Activated naive CD8-positive, alpha-beta T cell treated with anti-CD3 and anti-CD28 coated beads, Interleukin-2, amount 10 ng/mL, durations not matched to agents 7 days and 5 days (primary cell): ENCODE data around the gene PRKN. TPM values are rescaled to one million over a fixed set of nuclear protein-coding genes. Genes with fewer than 3 reads are reported as not detected.
"Not testable (repeated sequence)": the region's sequence is repeated elsewhere in the genome, so short reads cannot be mapped to it uniquely, and the experiment has no call there.

Source experiments
- ATAC-seq: fragments of 150-1000 bp; cut with Tn5 transposase; one replicate; pipeline ENCODE4 v1.10.0; 2021; ENCODE audit warnings: low read depth, moderate library complexity
- POLR2A ChIA-PET: fragments of 350-600 bp; sonication (Branson Sonifier 250); formaldehyde crosslinking; loops from one replicate; lab custom pipeline; 2021; ENCODE audit warnings: antibody characterized with exemption; lab: Charles Lee
- DNase-seq: peaks from one replicate; pipeline ENCODE4 v3.0.0; 2021
- H3K27ac Mint-ChIP-seq: one replicate; pipeline ENCODE4 v1.8.0; 2022; ENCODE audit warnings: mild to moderate bottlenecking, mixed read lengths
- H3K27me3 Mint-ChIP-seq: one replicate; pipeline ENCODE4 v1.8.0; 2022; ENCODE audit warnings: mild to moderate bottlenecking, moderate library complexity, mixed read lengths
- H3K36me3 Mint-ChIP-seq: one replicate; pipeline ENCODE4 v1.8.0; 2021; ENCODE audit warnings: mild to moderate bottlenecking, mixed read lengths
- H3K4me1 Mint-ChIP-seq: one replicate; pipeline ENCODE4 v1.8.0; 2021; ENCODE audit warnings: mixed read lengths
- H3K4me3 Mint-ChIP-seq: one replicate; pipeline ENCODE4 v1.8.0; 2022; ENCODE audit warnings: mild to moderate bottlenecking, moderate library complexity, mixed read lengths
- H3K9me3 Mint-ChIP-seq: one replicate; pipeline ENCODE4 v1.8.0; 2021; ENCODE audit warnings: mixed read lengths
- total RNA-seq, 2 experiments: library from RNA; stranded (reverse); gene quantifications; one replicate each; pipeline ENCODE4 v1.2.3, GENCODE V29; 2021

The PRKN gene
- total RNA-seq, 2 experiments from 2014 or later: 1.00 to 1.5 TPM

GRCh38 chr6:161496941-161497340 lies 1230.6 kb downstream of the PRKN start:
- no peak for DNase-seq
- no peaks in the 10 kb centered on the region for H3K4me1 Mint-ChIP-seq
- ATAC-seq: no peak
- no peaks in the 10 kb centered on the region for H3K36me3 Mint-ChIP-seq
- H3K27ac Mint-ChIP-seq: no peak overlapping the region
- H3K9me3 Mint-ChIP-seq: no peaks in the 10 kb centered on the region
- no peak overlapping the region for H3K4me3 Mint-ChIP-seq
- POLR2A ChIA-PET: no interaction called here
- peaks cover 1% of the 10 kb centered on the region for H3K27me3 Mint-ChIP-seq

GRCh38 chr6:161496271-161496670 lies 1231.3 kb downstream of the PRKN start:
- ATAC-seq, H3K27me3 Mint-ChIP-seq, H3K27ac Mint-ChIP-seq, H3K36me3 Mint-ChIP-seq, H3K4me1 Mint-ChIP-seq, DNase-seq, POLR2A ChIA-PET, H3K9me3 Mint-ChIP-seq, H3K4me3 Mint-ChIP-seq: not testable (repeated sequence)

DNA sequence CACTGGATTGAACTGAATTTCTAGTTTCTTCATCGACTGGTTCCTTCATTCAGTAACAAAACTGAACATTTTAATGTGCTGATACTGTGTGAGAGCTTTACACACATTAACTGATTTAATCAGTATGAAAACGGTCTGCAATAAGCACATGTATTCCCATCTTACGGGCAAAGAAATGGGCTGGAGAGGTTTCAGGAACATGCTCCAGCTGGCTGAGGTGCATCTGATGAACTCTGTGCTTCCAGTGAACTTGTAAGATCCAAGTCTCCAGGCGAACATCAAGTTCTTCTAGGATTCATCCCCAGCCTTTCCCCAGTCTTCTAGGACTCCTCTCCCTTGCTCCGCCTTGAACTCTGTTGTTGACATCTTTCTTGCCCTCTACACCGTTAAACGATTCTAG lies 1233.0 kb downstream of the PRKN start:
- no peak overlapping the region for H3K4me3 Mint-ChIP-seq
- DNase-seq (no peak), ATAC-seq (no peak)
- peaks cover 1% of the 10 kb centered on the region for H3K9me3 Mint-ChIP-seq
- no peaks in the 10 kb centered on the region for H3K36me3 Mint-ChIP-seq
- H3K27ac Mint-ChIP-seq: no peak overlapping the region
- no peaks in the 10 kb centered on the region for H3K4me1 Mint-ChIP-seq
- peaks cover 1% of the 10 kb centered on the region for H3K27me3 Mint-ChIP-seq
- POLR2A ChIA-PET: no interaction called here

DNA sequence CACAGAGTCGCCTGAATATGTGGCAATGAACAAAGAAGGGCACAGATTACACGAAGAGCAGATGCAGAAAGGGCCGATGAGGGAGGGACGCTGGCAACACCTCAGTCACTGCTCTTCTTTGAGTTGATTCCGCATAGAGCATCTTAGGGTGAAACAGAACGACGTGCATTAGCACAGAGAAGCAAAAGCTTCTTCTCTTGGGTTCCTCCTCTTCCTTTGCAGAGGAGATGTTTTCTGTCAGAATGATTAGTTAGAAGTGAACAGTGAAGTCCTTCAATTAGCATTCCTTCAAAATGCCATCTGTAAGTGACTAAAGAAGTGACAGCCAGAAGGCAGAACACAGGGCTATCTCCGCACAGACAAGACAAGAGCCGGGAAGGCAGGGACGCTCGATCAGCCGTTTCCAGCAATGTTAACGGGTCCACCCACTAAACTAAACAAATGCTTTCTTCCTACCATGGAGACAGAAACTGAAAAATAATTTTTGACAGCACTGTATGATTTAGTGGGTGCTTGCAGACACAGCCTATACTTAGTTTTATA lies 1233.9 kb downstream of the PRKN start:
- POLR2A ChIA-PET: no interaction called here

GRCh38 chr6:161489626-161490306 lies 1237.8 kb downstream of the PRKN start:
- no peak for ATAC-seq
- no peak for DNase-seq
- Mint-ChIP-seq H3K9me3 (peaks cover 5% of the 10 kb centered on the region), H3K4me1 (no peaks in the 10 kb centered on the region), H3K36me3 (no peaks in the 10 kb centered on the region), H3K27ac (no peak overlapping the region), H3K4me3 (no peak overlapping the region), H3K27me3 (peaks cover 5% of the 10 kb centered on the region)
- POLR2A ChIA-PET: no interaction called here

More for the DNA sequence above, 1233.9 kb downstream of the PRKN start:
- ATAC-seq: no peak
- Mint-ChIP-seq H3K27me3 (peaks cover 1% of the 10 kb centered on the region), H3K36me3 (no peaks in the 10 kb centered on the region), H3K9me3 (peaks cover 1% of the 10 kb centered on the region), H3K4me3 (no peak overlapping the region), H3K4me1 (no peaks in the 10 kb centered on the region), H3K27ac (no peak overlapping the region)
- DNase-seq: no peak

GRCh38 chr6:161487694-161488093 lies 1239.9 kb downstream of the PRKN start:
- Mint-ChIP-seq H3K4me1 (no peaks in the 10 kb centered on the region), H3K4me3 (no peak overlapping the region), H3K9me3 (peaks cover 5% of the 10 kb centered on the region), H3K27ac (no peak overlapping the region), H3K36me3 (no peaks in the 10 kb centered on the region), H3K27me3 (peaks cover 5% of the 10 kb centered on the region)
- POLR2A ChIA-PET: no interaction called here
- ATAC-seq (no peak), DNase-seq (no peak)

- peaks cover 5% of the 10 kb centered on the region for H3K27me3 Mint-ChIP-seq
- H3K9me3 Mint-ChIP-seq: peaks cover 5% of the 10 kb centered on the region
- H3K27ac Mint-ChIP-seq: no peak overlapping the region
- ATAC-seq (no peak), DNase-seq (no peak)
- no peak overlapping the region for H3K4me3 Mint-ChIP-seq
- H3K4me1 Mint-ChIP-seq: no peaks in the 10 kb centered on the region
- no peaks in the 10 kb centered on the region for H3K36me3 Mint-ChIP-seq
- POLR2A ChIA-PET: no interaction called here
Observed at GRCh38 chr6:161487217-161487531, 1240.4 kb downstream of the PRKN start.

DNA sequence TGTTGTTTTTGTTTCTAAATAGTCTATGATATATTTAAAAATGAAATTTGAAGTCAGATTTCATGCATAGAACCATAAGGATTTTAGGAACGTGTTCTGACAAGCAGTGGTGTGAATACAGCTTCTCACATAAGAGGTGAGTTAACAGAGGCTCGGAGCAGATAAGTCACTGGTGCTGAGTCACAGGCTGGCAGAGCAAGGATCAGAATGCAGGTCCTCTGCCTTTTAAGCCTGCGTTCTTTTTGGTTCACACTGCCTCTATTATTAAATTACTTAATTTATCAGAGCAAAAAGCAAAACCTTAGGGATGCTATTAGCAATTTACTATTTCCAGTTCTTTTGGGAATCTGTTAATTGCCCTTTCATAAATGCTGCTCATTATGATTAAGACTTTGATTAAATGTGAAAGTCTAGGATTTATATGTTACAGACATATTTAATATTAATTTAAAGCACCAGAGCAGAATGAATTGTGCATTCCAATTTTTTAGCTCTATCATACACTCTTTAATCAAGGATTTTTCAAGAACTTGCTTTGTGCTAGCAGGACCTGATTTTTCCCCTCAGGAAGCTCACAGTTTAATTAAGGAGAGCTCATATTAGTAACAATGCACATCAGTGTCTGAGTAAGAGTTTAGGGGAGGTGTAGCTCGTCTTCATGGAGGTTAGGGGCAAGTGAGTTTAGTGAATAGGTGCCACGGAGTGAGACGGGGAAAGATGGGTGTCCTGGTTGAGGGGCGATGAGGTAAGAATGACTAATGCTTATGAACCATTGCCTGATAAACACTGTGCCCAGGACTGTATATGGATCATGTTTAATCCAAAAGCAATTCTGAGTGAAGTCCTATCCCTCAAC lies 1241.0 kb downstream of the PRKN start:
- Mint-ChIP-seq H3K36me3 (no peaks in the 10 kb centered on the region), H3K4me3 (no peak overlapping the region), H3K27me3 (peaks cover 5% of the 10 kb centered on the region), H3K27ac (no peak overlapping the region), H3K9me3 (peaks cover 5% of the 10 kb centered on the region), H3K4me1 (no peaks in the 10 kb centered on the region)
- DNase-seq (no peak), ATAC-seq (no peak)
- POLR2A ChIA-PET: no interaction called here

DNA sequence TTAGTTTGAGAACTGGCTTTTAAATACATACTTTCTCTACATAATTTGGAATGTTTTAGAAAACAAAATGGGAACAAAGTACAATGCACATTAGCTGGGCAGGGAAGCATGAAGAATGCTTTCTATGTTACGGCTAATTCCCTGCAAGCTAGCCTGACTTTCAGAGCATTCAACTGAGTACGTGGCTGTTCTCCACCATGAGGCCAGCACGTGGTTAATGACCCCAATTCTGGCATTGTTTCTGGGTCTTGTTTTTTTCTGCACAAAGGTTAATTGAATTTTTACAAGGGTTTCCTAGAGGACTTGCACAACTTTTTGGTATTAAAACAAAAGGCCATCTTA lies 1245.1 kb downstream of the PRKN start:
- no peak for DNase-seq
- no peaks in the 10 kb centered on the region for H3K4me1 Mint-ChIP-seq
- H3K27me3 Mint-ChIP-seq: no peaks in the 10 kb centered on the region
- H3K36me3 Mint-ChIP-seq: no peaks in the 10 kb centered on the region
- no peaks in the 10 kb centered on the region for H3K9me3 Mint-ChIP-seq
- no peak for ATAC-seq
- no peak overlapping the region for H3K4me3 Mint-ChIP-seq
- H3K27ac Mint-ChIP-seq: no peak overlapping the region
- POLR2A ChIA-PET: no interaction called here

GRCh38 chr6:161481786-161482516 lies 1245.6 kb downstream of the PRKN start:
- POLR2A ChIA-PET: no interaction called here

GRCh38 chr6:161480421-161481155 lies 1247.0 kb downstream of the PRKN start:
- DNase-seq (no peak), ATAC-seq (no peak)
- Mint-ChIP-seq H3K4me1 (no peaks in the 10 kb centered on the region), H3K9me3 (no peaks in the 10 kb centered on the region), H3K27ac (no peak overlapping the region), H3K36me3 (no peaks in the 10 kb centered on the region), H3K4me3 (no peak overlapping the region), H3K27me3 (peaks cover 3% of the 10 kb centered on the region)
- POLR2A ChIA-PET: no interaction called here

More at GRCh38 chr6:161481786-161482516, 1245.6 kb downstream of the PRKN start:
- Mint-ChIP-seq H3K36me3 (no peaks in the 10 kb centered on the region), H3K4me3 (no peak overlapping the region), H3K4me1 (no peaks in the 10 kb centered on the region), H3K9me3 (no peaks in the 10 kb centered on the region), H3K27ac (no peak overlapping the region), H3K27me3 (peaks cover 3% of the 10 kb centered on the region)
- ATAC-seq (no peak), DNase-seq (no peak)

DNA sequence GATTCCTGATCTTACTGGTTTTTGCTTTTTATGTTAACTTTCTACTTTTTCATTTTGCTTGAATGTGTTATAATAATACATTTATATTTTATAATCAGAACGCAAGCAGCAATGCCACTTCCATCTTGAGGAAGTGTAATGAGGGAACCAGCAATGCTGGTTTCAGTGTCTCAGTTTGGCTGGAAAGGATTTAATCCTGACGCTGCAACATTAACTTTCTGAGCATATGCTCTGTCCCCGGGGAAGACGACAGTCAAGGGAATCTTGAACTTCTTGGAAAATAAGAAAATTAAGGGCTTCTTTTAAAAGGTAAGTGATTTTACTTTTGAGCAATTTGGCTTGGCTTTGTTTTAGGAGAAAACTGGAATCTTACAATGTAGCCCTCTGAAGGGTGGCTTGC lies 1248.2 kb downstream of the PRKN start:
- Mint-ChIP-seq H3K27ac (no peak overlapping the region), H3K4me3 (no peak overlapping the region), H3K9me3 (no peaks in the 10 kb centered on the region), H3K4me1 (no peaks in the 10 kb centered on the region), H3K27me3 (peaks cover 3% of the 10 kb centered on the region), H3K36me3 (no peaks in the 10 kb centered on the region)
- ATAC-seq: no peak
- POLR2A ChIA-PET: no interaction called here
- no peak for DNase-seq

DNA sequence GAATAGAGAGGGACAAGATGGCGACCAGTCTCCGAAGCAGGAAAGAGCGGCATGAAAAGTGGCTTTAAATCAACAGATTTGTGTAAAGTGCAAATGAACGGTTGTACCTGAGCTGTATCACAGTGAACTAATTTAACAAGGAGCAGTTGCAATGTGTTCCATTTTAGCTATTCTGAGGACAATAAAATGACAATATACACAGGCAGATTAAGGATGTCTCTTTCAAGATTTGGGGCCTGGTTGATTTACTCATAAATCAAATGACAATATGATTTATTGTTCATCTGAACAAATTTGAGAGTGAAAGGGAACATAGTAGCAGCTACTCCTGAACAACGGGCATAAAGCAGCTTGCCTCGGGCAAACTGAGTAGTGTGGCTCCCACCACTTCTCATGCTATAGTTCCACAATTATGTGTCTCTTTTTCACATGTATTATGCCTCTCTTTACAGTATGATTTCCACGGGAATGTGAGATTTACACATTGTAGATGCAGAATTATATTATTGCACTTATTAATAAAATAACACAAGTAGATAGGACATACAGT lies 1249.6 kb downstream of the PRKN start:
- no peak for ATAC-seq
- Mint-ChIP-seq H3K36me3 (no peaks in the 10 kb centered on the region), H3K27me3 (peaks cover 3% of the 10 kb centered on the region)

More for the DNA sequence above, 1249.6 kb downstream of the PRKN start:
- Mint-ChIP-seq H3K4me1 (no peaks in the 10 kb centered on the region), H3K27ac (no peak overlapping the region), H3K4me3 (no peak overlapping the region), H3K9me3 (no peaks in the 10 kb centered on the region)
- POLR2A ChIA-PET: no interaction called here
- no peak for DNase-seq
